ENCODE results near the gene CRMP1. TPM values are rescaled to one million over a fixed set of nuclear protein-coding genes. Genes with fewer than 3 reads are reported as not detected.

Gene CRMP1
- total RNA-seq, 1 experiment from 2014 or later: not detected

GRCh38 chr4:5931526-5931925, 38.6 kb upstream of the CRMP1 start:
- no TSS peak for BruUV-seq (replicated peaks)
- CTCF ChIA-PET: no interaction called here
- no peak overlapping the region for H3K4me2 ChIP-seq
- no peak overlapping the region for H3K4me3 ChIP-seq
- no peaks in the 10 kb centered on the region for H3F3A ChIP-seq (ENCODE audit: insufficient read depth, low read depth)
- H3K27me3 ChIP-seq (ENCODE audit: insufficient read depth, low read depth): peaks cover 75% of the 10 kb centered on the region
- DNase-seq: no peak
- no peak overlapping the region for H3K27ac ChIP-seq
- no peaks in the 10 kb centered on the region for H3K4me1 ChIP-seq (replicated peaks; ENCODE audit: insufficient read depth)
- H3K9me2 ChIP-seq (ENCODE audit: insufficient read depth): no peaks in the 10 kb centered on the region
- H3K9me3 ChIP-seq (ENCODE audit: insufficient read depth, low read depth): no peaks in the 10 kb centered on the region
- TF ChIP-seq EZH2 (IDR thresholded peaks at IDR 0.05; ENCODE audit: low read depth): no peak
- no peak for TF ChIP-seq CTCF (conservative IDR thresholded peaks at IDR 0.05)
- no peaks in the 10 kb centered on the region for H3K79me2 ChIP-seq (ENCODE audit: low read depth)
- intact Hi-C loops (cut with micrococcal nuclease; ENCODE audit: unreplicated experiment): no loop called here
- H3K36me3 ChIP-seq (ENCODE audit: low read depth): no peaks in the 10 kb centered on the region
- no peaks in the 10 kb centered on the region for H4K20me1 ChIP-seq (ENCODE audit: insufficient read depth)
- POLR2A ChIA-PET (ENCODE audit: unreplicated experiment): no interaction called here
- no peak overlapping the region for H2AFZ ChIP-seq

GRCh38 chr4:5930876-5931275, 38.0 kb upstream of the CRMP1 start:
- Histone ChIP-seq H3K4me2 (no peak overlapping the region), H3K36me3 (ENCODE audit: low read depth) (no peaks in the 10 kb centered on the region), H3K27me3 (ENCODE audit: insufficient read depth, low read depth) (peaks cover 81% of the 10 kb centered on the region), H3K27ac (no peak overlapping the region), H4K20me1 (ENCODE audit: insufficient read depth) (no peaks in the 10 kb centered on the region), H3K79me2 (ENCODE audit: low read depth) (no peaks in the 10 kb centered on the region), H3K9me2 (ENCODE audit: insufficient read depth) (no peaks in the 10 kb centered on the region), H3K4me1 (replicated peaks; ENCODE audit: insufficient read depth) (no peaks in the 10 kb centered on the region), H3F3A (ENCODE audit: insufficient read depth, low read depth) (no peaks in the 10 kb centered on the region), H3K9me3 (ENCODE audit: insufficient read depth, low read depth) (no peaks in the 10 kb centered on the region), H3K4me3 (no peak overlapping the region), H2AFZ (no peak overlapping the region)
- intact Hi-C loops (cut with micrococcal nuclease; ENCODE audit: unreplicated experiment): no loop called here
- DNase-seq: no peak
- ChIA-PET POLR2A (ENCODE audit: unreplicated experiment) (no interaction called here), CTCF (no interaction called here)
- no peak for TF ChIP-seq CTCF (conservative IDR thresholded peaks at IDR 0.05)
- no TSS peak for BruUV-seq (replicated peaks)

DNA sequence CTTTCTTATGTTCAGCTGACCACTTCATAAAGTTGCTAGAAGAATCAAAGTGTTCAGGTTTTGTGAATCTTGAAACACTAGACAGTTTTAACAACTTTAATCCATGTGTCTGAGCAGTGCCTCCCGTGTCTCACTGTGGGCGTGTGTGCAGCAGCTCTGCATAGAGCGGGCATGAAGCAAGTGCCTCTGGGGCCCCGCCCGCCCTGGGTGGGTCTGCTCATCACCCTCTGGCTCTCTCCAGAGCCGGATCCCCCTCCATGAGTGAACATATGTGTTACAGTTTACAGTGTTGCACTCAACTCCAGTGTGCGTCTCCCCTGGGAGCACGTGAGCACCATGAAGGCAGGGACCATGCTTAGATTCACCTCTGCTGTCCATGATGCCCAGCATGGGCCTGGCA, 37.6 kb upstream of the CRMP1 start:
- Histone ChIP-seq H4K20me1 (ENCODE audit: insufficient read depth) (no peaks in the 10 kb centered on the region), H3K9me2 (ENCODE audit: insufficient read depth) (no peaks in the 10 kb centered on the region), H3K79me2 (ENCODE audit: low read depth) (no peaks in the 10 kb centered on the region), H3F3A (ENCODE audit: insufficient read depth, low read depth) (no peaks in the 10 kb centered on the region), H3K27me3 (ENCODE audit: insufficient read depth, low read depth) (peaks cover 81% of the 10 kb centered on the region), H3K4me2 (no peak overlapping the region), H3K9me3 (ENCODE audit: insufficient read depth, low read depth) (no peaks in the 10 kb centered on the region), H3K36me3 (ENCODE audit: low read depth) (no peaks in the 10 kb centered on the region), H3K27ac (no peak overlapping the region), H2AFZ (no peak overlapping the region), H3K4me3 (no peak overlapping the region), H3K4me1 (replicated peaks; ENCODE audit: insufficient read depth) (no peaks in the 10 kb centered on the region)
- no TSS peak for BruUV-seq (replicated peaks)
- ChIA-PET CTCF (no interaction called here), POLR2A (ENCODE audit: unreplicated experiment) (no interaction called here)
- TF ChIP-seq EZH2 (IDR thresholded peaks at IDR 0.05; ENCODE audit: low read depth) (no peak), CTCF (conservative IDR thresholded peaks at IDR 0.05) (no peak)
- intact Hi-C loops (cut with micrococcal nuclease; ENCODE audit: unreplicated experiment): no loop called here
- DNase-seq: no peak

All from PC-9 (cell line).